PFSK-1 (cell line): ENCODE measurements around the gene CNOT4.

ENCODE experiments used
- FOXP2 ChIP-seq: optimal IDR thresholded peaks from 2 replicates; pipeline ENCODE3; 2011; ENCODE audit warnings: borderline replicate concordance, control low read depth, inconsistent platforms; ENCODE audit not compliant: insufficient read depth; ENCODE audit errors: extremely low read length, extremely low read depth
- POLR2AphosphoS5 ChIP-seq: IDR thresholded peaks from 2 replicates; pipeline ENCODE4 v1.6.1; 2012; ENCODE audit warnings: low read depth, mild to moderate bottlenecking, control low read depth, low read length, moderate library complexity
- REST ChIP-seq, 2 experiments: IDR thresholded peaks; 2 replicates each; pipeline versions ENCODE4 v1.6.1 to v1.8.0; 2011 to 2012; ENCODE audit warnings: low read depth in 2 of 2, low read length in 2 of 2, control low read depth in 1 of 2, inconsistent platforms in 1 of 2, mild to moderate bottlenecking in 1 of 2, moderate library complexity in 1 of 2; ENCODE audit not compliant: insufficient read depth in 1 of 2
- SIN3A ChIP-seq: IDR thresholded peaks from 2 replicates; pipeline ENCODE4 v1.6.1; 2012; ENCODE audit warnings: mild to moderate bottlenecking, low read length, moderate library complexity, borderline replicate concordance; ENCODE audit not compliant: insufficient read depth
- TAF1 ChIP-seq: IDR thresholded peaks from 2 replicates; pipeline ENCODE4 v1.6.1; 2012; ENCODE audit warnings: low read length, control low read depth, borderline replicate concordance; ENCODE audit not compliant: insufficient read depth

CNOT4 gene

GRCh38 chr7:135475521-135475920 lies 34.4 kb downstream of the CNOT4 start:
- TF ChIP-seq POLR2AphosphoS5 = no peak
- TF ChIP-seq FOXP2 = no peak
- no peak for TF ChIP-seq REST (IDR thresholded peaks at IDR 0.05; ENCODE audit: insufficient read depth in 1 of 2, low read depth in 2 of 2, low read length in 2 of 2)
- no peak for TF ChIP-seq SIN3A
- TF ChIP-seq TAF1 = no peak

GRCh38 chr7:135467207-135467711 lies 42.6 kb downstream of the CNOT4 start:
- TF ChIP-seq TAF1 = no peak
- no peak for TF ChIP-seq FOXP2
- TF ChIP-seq SIN3A = no peak

- TF ChIP-seq POLR2AphosphoS5 (no peak), FOXP2 (no peak), REST (IDR thresholded peaks at IDR 0.05; ENCODE audit: insufficient read depth in 1 of 2, low read depth in 2 of 2, low read length in 2 of 2) (no peak), SIN3A (no peak), TAF1 (no peak)
These were observed 43.3 kb downstream of the CNOT4 start for GRCh38 chr7:135466442-135467206.

- TF ChIP-seq FOXP2 (no peak), SIN3A (no peak), POLR2AphosphoS5 (no peak), TAF1 (no peak), REST (IDR thresholded peaks at IDR 0.05; ENCODE audit: insufficient read depth in 1 of 2, low read depth in 2 of 2, low read length in 2 of 2) (no peak)
These were observed 46.0 kb downstream of the CNOT4 start for GRCh38 chr7:135463908-135464307.

- TF ChIP-seq REST (IDR thresholded peaks at IDR 0.05; ENCODE audit: insufficient read depth in 1 of 2, low read depth in 2 of 2, low read length in 2 of 2) (no peak), SIN3A (no peak), FOXP2 (no peak), POLR2AphosphoS5 (no peak), TAF1 (no peak)
These were observed 49.8 kb downstream of the CNOT4 start for GRCh38 chr7:135459951-135460567.
